Suprapubic skin (tissue), 3 donors: ENCODE measurements around the gene WDR81.

Source experiments
- CTCF ChIP-seq, 2 donors: fragments of 200-600 bp in 1 of 2; fragments of 450-650 bp in 1 of 2; sonication (generic) in 1 of 2; IDR thresholded peaks; one replicate each; pipeline ENCODE4 v1.5.1; 2016 to 2019; ENCODE audit warnings: antibody characterized with exemption in 2 of 2, mild to moderate bottlenecking in 1 of 2, moderate library complexity in 1 of 2
- POLR2A ChIP-seq, 2 donors: fragments of 450-650 bp; IDR thresholded peaks; one replicate each; pipeline ENCODE4 v1.6.1; 2017; ENCODE audit warnings: antibody characterized with exemption in 2 of 2, mild to moderate bottlenecking in 2 of 2, moderate library complexity in 2 of 2

- TF ChIP-seq CTCF (IDR thresholded peaks at IDR 0.05) (no peak), POLR2A (IDR thresholded peaks at IDR 0.05) (no peak)
Measured at GRCh38 chr17:1773696-1774181, 49.2 kb downstream of the WDR81 start.
